Suprapubic skin (tissue), 4 donors: Measurements from ENCODE around the gene SLX9. TPM values are rescaled to one million over a fixed set of nuclear protein-coding genes. Genes with fewer than 3 reads are reported as not detected.

Experiments used
- DNase-seq, 2 donors: peaks; one replicate each; pipeline ENCODE4 v3.0.0-alpha.2; 2019; ENCODE audit warnings: low spot score in 2 of 2
- H3K27ac ChIP-seq: fragments of 200-600 bp; sonication (generic); one replicate; pipeline ENCODE4 v1.5.1; 2019
- H3K27me3 ChIP-seq: fragments of 200-600 bp; sonication (generic); one replicate; pipeline ENCODE4 v1.5.1; 2019
- H3K36me3 ChIP-seq: fragments of 200-600 bp; sonication (generic); one replicate; pipeline ENCODE4 v1.5.1; 2019
- H3K4me1 ChIP-seq: fragments of 200-600 bp; sonication (generic); one replicate; pipeline ENCODE4 v1.5.1; 2019
- H3K4me3 ChIP-seq: fragments of 200-600 bp; sonication (generic); one replicate; pipeline ENCODE4 v1.5.1; 2019; ENCODE audit warnings: mild to moderate bottlenecking
- H3K9me3 ChIP-seq: fragments of 200-600 bp; sonication (generic); one replicate; pipeline ENCODE4 v1.5.1; 2019
- EP300 ChIP-seq: sonication (generic); formaldehyde crosslinking; IDR thresholded peaks from one replicate; pipeline ENCODE4 v1.6.1; 2017; ENCODE audit warnings: antibody characterized with exemption
- POLR2A ChIP-seq, 2 donors: fragments of 450-650 bp; IDR thresholded peaks; one replicate each; pipeline ENCODE4 v1.6.1; 2017; ENCODE audit warnings: antibody characterized with exemption in 2 of 2, mild to moderate bottlenecking in 2 of 2, moderate library complexity in 2 of 2
- POLR2AphosphoS5 ChIP-seq, 3 donors: sonication (generic); formaldehyde crosslinking; IDR thresholded peaks; one replicate each; pipeline ENCODE4 v1.6.1; 2017; ENCODE audit warnings: antibody characterized with exemption in 3 of 3
- WGBS: methylation state at CpG from one replicate; pipeline ENCODE4 v1.1.5; 2018; 5-methylcytosine and 5-hydroxymethylcytosine counted together
- total RNA-seq, 4 donors: library from RNA; depleted of rRNA; stranded (reverse); fragments of >200 nt; gene quantifications; one replicate each; pipeline ENCODE4 v1.1.0, GENCODE V29; 2016
- TF ChIP-seq, protein P1 (sequence below), 2 donors: fragments of 200-600 bp in 1 of 2; fragments of 450-650 bp in 1 of 2; sonication (generic) in 1 of 2; IDR thresholded peaks; one replicate each; pipeline ENCODE4 v1.5.1; 2016 to 2019; ENCODE audit warnings: antibody characterized with exemption in 2 of 2, mild to moderate bottlenecking in 1 of 2, moderate library complexity in 1 of 2

Gene SLX9
- total RNA-seq, 4 donors from 2014 or later: 13.4 to 16.9 (median 14.4) TPM

GRCh38 chr21:44933918-44934260 is 5.9 kb upstream of the SLX9 start:
- H3K36me3 ChIP-seq: no peaks in the 10 kb centered on the region
- H3K4me1 ChIP-seq: peaks cover 35% of the 10 kb centered on the region
- TF ChIP-seq POLR2AphosphoS5 (IDR thresholded peaks at IDR 0.05) (no peak), POLR2A (IDR thresholded peaks at IDR 0.05) (no peak), EP300 (no peak)
- TF ChIP-seq, protein P1, sequence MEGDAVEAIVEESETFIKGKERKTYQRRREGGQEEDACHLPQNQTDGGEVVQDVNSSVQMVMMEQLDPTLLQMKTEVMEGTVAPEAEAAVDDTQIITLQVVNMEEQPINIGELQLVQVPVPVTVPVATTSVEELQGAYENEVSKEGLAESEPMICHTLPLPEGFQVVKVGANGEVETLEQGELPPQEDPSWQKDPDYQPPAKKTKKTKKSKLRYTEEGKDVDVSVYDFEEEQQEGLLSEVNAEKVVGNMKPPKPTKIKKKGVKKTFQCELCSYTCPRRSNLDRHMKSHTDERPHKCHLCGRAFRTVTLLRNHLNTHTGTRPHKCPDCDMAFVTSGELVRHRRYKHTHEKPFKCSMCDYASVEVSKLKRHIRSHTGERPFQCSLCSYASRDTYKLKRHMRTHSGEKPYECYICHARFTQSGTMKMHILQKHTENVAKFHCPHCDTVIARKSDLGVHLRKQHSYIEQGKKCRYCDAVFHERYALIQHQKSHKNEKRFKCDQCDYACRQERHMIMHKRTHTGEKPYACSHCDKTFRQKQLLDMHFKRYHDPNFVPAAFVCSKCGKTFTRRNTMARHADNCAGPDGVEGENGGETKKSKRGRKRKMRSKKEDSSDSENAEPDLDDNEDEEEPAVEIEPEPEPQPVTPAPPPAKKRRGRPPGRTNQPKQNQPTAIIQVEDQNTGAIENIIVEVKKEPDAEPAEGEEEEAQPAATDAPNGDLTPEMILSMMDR (IDR thresholded peaks at IDR 0.05): no peak
- H3K27me3 ChIP-seq: peaks cover 56% of the 10 kb centered on the region
- no peaks in the 10 kb centered on the region for H3K9me3 ChIP-seq
- H3K4me3 ChIP-seq: no peak overlapping the region
- 50% methylated on average over 1 of the region's 6 CpGs for WGBS
- DNase-seq: no peak
- H3K27ac ChIP-seq: no peak overlapping the region

- H3K9me3 ChIP-seq: no peaks in the 10 kb centered on the region
- TF ChIP-seq POLR2A (IDR thresholded peaks at IDR 0.05): no peak
- TF ChIP-seq EP300: no peak
- TF ChIP-seq POLR2AphosphoS5 (IDR thresholded peaks at IDR 0.05): no peak
- TF ChIP-seq, protein P1 (IDR thresholded peaks at IDR 0.05): no peak
- no peak for DNase-seq
- peaks cover 35% of the 10 kb centered on the region for H3K4me1 ChIP-seq
- no peaks in the 10 kb centered on the region for H3K36me3 ChIP-seq
- H3K27ac ChIP-seq: no peak overlapping the region
- WGBS: 94% methylated on average over 5 of the region's 6 CpGs
- H3K4me3 ChIP-seq: no peak overlapping the region
- peaks cover 52% of the 10 kb centered on the region for H3K27me3 ChIP-seq
Measured at GRCh38 chr21:44934276-44934675, 5.6 kb upstream of the SLX9 start.

- TF ChIP-seq POLR2AphosphoS5 (IDR thresholded peaks at IDR 0.05) (no peak), POLR2A (IDR thresholded peaks at IDR 0.05) (no peak), EP300 (no peak)
- TF ChIP-seq, protein P1 (IDR thresholded peaks at IDR 0.05): no peak
- H3K4me1 ChIP-seq: peaks cover 37% of the 10 kb centered on the region
- H3K27ac ChIP-seq: no peak overlapping the region
- no peaks in the 10 kb centered on the region for H3K9me3 ChIP-seq
- WGBS: 93% methylated on average over 5 of the region's 9 CpGs
- DNase-seq: no peak
- H3K36me3 ChIP-seq: no peaks in the 10 kb centered on the region
- no peak overlapping the region for H3K4me3 ChIP-seq
- H3K27me3 ChIP-seq: peaks cover 46% of the 10 kb centered on the region
Measured at GRCh38 chr21:44934797-44935532, 4.9 kb upstream of the SLX9 start.

DNA sequence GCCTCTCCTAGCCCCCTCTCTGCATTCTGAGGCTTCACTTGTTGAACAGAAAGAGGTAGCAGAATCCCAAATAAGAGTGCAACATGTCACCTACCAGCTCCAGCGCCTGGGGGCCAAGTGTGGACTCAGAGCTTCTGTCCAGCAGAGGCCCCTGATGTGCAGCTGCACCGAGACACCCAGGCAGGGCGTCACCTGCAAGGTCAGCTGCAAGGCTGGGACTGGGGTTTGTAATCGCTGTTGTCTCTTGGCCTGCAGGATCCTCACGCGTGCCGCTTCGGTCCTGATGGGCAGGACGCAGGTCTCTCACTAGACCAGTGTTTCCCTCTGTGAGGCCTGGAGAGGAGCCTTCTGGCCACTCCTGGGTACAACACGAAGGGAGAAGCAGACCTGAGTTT is 4.3 kb upstream of the SLX9 start:
- Histone ChIP-seq H3K9me3 (no peaks in the 10 kb centered on the region), H3K4me1 (peaks cover 41% of the 10 kb centered on the region), H3K27me3 (peaks cover 41% of the 10 kb centered on the region), H3K27ac (no peak overlapping the region), H3K4me3 (no peak overlapping the region), H3K36me3 (no peaks in the 10 kb centered on the region)
- no peak for TF ChIP-seq POLR2AphosphoS5 (IDR thresholded peaks at IDR 0.05)
- TF ChIP-seq POLR2A (IDR thresholded peaks at IDR 0.05): no peak
- no peak for TF ChIP-seq EP300
- TF ChIP-seq, protein P1 (IDR thresholded peaks at IDR 0.05): no peak
- DNase-seq: no peak
- 95% methylated on average over 8 of the region's 10 CpGs for WGBS

DNA sequence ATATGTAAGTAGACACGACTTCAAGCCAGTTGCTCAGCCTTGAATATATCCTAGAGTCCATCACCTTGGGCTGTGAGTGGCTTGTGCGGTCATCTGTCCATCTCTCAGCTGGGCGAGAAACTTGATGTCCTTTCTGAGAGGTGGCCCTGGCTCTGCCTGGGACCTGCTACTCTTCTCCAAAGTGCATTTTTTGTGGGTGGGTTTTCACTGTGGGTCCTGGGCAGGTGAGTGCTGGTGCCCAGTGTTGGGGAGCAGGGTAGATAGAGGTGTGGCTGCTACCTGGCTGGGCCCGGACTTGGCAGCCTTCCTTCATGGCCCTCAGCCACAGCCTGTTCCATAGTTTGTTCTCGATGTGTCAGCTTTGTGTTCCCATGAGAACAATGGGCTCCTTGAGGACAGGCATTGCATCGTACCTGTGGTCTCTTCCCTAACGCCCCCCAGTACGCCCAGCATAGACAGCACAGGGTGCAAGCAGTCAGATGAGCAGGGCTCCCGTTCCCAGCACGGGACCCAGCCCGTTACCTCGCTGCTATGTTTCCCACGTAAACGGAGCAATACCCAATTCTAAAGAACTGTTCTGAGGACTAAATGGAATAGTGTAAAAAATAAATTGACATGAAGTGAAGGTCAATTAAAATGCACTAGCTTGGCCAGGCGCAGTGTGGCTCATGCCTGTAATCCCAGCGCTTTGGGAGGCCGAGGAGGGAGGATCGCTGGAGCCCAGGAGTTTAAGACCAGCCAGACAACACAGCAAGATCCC is 877 bp upstream of the SLX9 start:
- Histone ChIP-seq H3K9me3 (no peaks in the 10 kb centered on the region), H3K27ac (peak overlapping the region; percentile 88), H3K4me1 (peaks cover 36% of the 10 kb centered on the region), H3K36me3 (peaks cover 8% of the 10 kb centered on the region), H3K27me3 (peaks cover 6% of the 10 kb centered on the region), H3K4me3 (peak overlapping the region; percentile 90)
- no peak for TF ChIP-seq POLR2AphosphoS5 (IDR thresholded peaks at IDR 0.05)
- no peak for TF ChIP-seq EP300
- TF ChIP-seq POLR2A (IDR thresholded peaks at IDR 0.05): no peak
- TF ChIP-seq, protein P1 (IDR thresholded peaks at IDR 0.05): no peak
- DNase-seq: peak in 1 of 2 donors; percentile 65
- 67% methylated on average over 18 of the region's 18 CpGs for WGBS
